Nephron progenitor cell (in vitro differentiated cells): ENCODE measurements around the gene COL18A1.

Experiments
- DNase-seq: peaks from one replicate; pipeline ENCODE4 v3.0.0; 2021
- H3K27ac Mint-ChIP-seq: 2 replicates; pipeline ENCODE4 v1.8.0; 2021; ENCODE audit warnings: mild to moderate bottlenecking, moderate library complexity, mixed read lengths
- H3K27me3 Mint-ChIP-seq: 2 replicates; pipeline ENCODE4 v1.8.0; 2021; ENCODE audit warnings: mild to moderate bottlenecking, low read depth, mixed read lengths; ENCODE audit not compliant: poor library complexity
- H3K36me3 Mint-ChIP-seq: 2 replicates; pipeline ENCODE4 v1.8.0; 2021; ENCODE audit warnings: low read depth, mixed read lengths
- H3K4me1 Mint-ChIP-seq: 2 replicates; pipeline ENCODE4 v1.8.0; 2021; ENCODE audit warnings: mixed read lengths
- H3K4me3 Mint-ChIP-seq: 2 replicates; pipeline ENCODE4 v1.8.0; 2021; ENCODE audit warnings: mild to moderate bottlenecking, moderate library complexity, mixed read lengths
- H3K9me3 Mint-ChIP-seq: 2 replicates; pipeline ENCODE4 v1.8.0; 2021; ENCODE audit warnings: mild to moderate bottlenecking, moderate library complexity, mixed read lengths
- TF ChIP-seq, protein P1 (sequence below): fragments of 200-600 bp; sonication (generic); IDR thresholded peaks from 2 replicates; pipeline ENCODE4 v1.5.0; 2021; ENCODE audit warnings: antibody characterized with exemption

COL18A1 gene

GRCh38 chr21:45537746-45538291 lies 132.9 kb downstream of the COL18A1 start:
- Mint-ChIP-seq H3K4me1 (peaks cover 27% of the 10 kb centered on the region), H3K9me3 (no peaks in the 10 kb centered on the region), H3K4me3 (no peak overlapping the region), H3K27ac (no peak overlapping the region), H3K27me3 (no peaks in the 10 kb centered on the region), H3K36me3 (peaks cover 4% of the 10 kb centered on the region)
- DNase-seq, result no peak
- TF ChIP-seq, protein P1, sequence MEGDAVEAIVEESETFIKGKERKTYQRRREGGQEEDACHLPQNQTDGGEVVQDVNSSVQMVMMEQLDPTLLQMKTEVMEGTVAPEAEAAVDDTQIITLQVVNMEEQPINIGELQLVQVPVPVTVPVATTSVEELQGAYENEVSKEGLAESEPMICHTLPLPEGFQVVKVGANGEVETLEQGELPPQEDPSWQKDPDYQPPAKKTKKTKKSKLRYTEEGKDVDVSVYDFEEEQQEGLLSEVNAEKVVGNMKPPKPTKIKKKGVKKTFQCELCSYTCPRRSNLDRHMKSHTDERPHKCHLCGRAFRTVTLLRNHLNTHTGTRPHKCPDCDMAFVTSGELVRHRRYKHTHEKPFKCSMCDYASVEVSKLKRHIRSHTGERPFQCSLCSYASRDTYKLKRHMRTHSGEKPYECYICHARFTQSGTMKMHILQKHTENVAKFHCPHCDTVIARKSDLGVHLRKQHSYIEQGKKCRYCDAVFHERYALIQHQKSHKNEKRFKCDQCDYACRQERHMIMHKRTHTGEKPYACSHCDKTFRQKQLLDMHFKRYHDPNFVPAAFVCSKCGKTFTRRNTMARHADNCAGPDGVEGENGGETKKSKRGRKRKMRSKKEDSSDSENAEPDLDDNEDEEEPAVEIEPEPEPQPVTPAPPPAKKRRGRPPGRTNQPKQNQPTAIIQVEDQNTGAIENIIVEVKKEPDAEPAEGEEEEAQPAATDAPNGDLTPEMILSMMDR, result no peak

GRCh38 chr21:45538381-45539045 lies 133.5 kb downstream of the COL18A1 start:
- Mint-ChIP-seq H3K4me3 (no peak overlapping the region), H3K27me3 (no peaks in the 10 kb centered on the region), H3K4me1 (peaks cover 30% of the 10 kb centered on the region), H3K9me3 (no peaks in the 10 kb centered on the region), H3K27ac (no peak overlapping the region), H3K36me3 (peaks cover 4% of the 10 kb centered on the region)
- TF ChIP-seq, protein P1, result no peak
- no peak for DNase-seq

GRCh38 chr21:45539046-45539795 lies 134.3 kb downstream of the COL18A1 start:
- Mint-ChIP-seq H3K36me3 (peaks cover 4% of the 10 kb centered on the region), H3K4me3 (no peak overlapping the region), H3K27ac (no peak overlapping the region), H3K27me3 (no peaks in the 10 kb centered on the region), H3K4me1 (peaks cover 33% of the 10 kb centered on the region), H3K9me3 (no peaks in the 10 kb centered on the region)
- TF ChIP-seq, protein P1, result no peak
- no peak for DNase-seq

DNA sequence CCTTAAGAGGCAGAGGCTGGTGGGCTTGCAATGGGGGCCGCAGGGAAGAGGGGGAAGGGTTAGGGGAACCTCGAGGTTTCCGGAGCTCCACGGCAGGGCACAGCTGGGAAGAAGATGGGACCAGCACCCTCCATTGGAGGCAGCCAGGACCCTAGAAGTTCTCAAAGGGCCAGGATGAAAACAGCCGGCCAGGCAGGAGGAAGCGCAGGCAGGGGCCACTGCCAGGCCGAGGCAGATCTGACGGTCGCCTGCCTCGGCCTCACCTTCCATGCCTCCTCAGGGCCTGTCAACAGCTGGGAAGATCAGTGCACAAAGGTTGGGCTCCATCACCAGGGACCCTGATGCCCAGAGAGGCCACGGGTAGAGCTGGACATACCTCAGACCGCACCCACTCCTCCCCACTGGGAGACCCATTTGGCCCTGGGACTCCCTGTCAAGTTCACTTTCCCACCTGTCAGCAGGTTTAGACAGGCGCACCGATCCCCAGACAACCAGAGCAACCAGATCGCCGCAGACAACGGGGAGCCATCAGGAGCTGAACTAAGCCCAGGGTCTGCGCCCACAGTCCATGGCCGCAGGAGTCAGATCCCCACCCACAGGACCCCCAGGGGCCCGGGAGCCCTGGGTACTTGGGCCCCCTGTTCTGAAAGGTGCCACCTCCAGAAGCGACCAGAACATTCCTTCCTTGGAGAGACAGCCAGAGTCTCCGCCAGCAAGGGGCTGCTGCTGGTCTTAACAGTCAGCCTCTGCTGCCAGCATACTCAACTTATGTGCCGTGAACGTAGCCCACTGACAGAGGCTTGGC lies 135.0 kb downstream of the COL18A1 start:
- H3K9me3 Mint-ChIP-seq, result no peaks in the 10 kb centered on the region
- no peak overlapping the region for H3K27ac Mint-ChIP-seq
- peak overlapping the region; percentile 83 for H3K4me3 Mint-ChIP-seq
- peaks cover 26% of the 10 kb centered on the region for H3K4me1 Mint-ChIP-seq
- H3K27me3 Mint-ChIP-seq, result no peaks in the 10 kb centered on the region
- no peak for DNase-seq
- TF ChIP-seq, protein P1, result no peak
- H3K36me3 Mint-ChIP-seq, result peaks cover 4% of the 10 kb centered on the region

DNA sequence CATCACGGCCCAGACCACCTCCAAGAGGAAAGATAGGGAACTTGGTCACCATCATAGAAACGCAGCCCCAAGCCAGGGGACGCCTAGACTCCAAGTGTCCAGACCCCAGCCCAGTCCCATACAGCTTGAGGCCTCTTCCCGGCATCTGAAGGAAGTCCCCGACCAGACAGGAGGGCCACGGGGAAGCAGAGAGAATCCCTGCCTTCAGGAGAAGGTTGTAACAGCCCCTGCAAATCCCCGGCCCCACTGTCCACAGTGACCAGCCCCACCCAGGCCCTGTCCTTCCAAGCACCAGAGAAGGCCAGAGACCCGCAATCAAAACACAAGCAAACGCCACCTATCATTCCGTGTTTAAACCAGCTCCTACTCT lies 135.6 kb downstream of the COL18A1 start:
- Mint-ChIP-seq H3K27me3 (no peaks in the 10 kb centered on the region), H3K4me3 (peak overlapping the region; percentile 83), H3K4me1 (peaks cover 22% of the 10 kb centered on the region), H3K9me3 (no peaks in the 10 kb centered on the region), H3K27ac (no peak overlapping the region), H3K36me3 (peaks cover 4% of the 10 kb centered on the region)
- TF ChIP-seq, protein P1, result no peak
- DNase-seq, result no peak
